OCI-LY3 (cell line): ENCODE data around the gene TRIM44.

Experiments used
- H2AFZ ChIP-seq: fragments of 200-600, 300-600 bp; shearing (Covaris generic); 2 replicates; pipeline ENCODE4 v1.6.0; 2014; ENCODE audit warnings: antibody characterized with exemption, low read depth, low read length
- H3K27ac ChIP-seq: fragments of 200-600, 300-600 bp; sonication (generic); 2 replicates; pipeline ENCODE4 v1.5.1; 2014; ENCODE audit warnings: mild to moderate bottlenecking, low read length, moderate library complexity, mixed read lengths
- H3K27me3 ChIP-seq: fragments of 200-600, 300-600 bp; sonication (generic); 2 replicates; pipeline ENCODE4 v1.6.1; 2014; ENCODE audit warnings: low read depth, low read length, mixed read lengths
- H3K36me3 ChIP-seq: fragments of 200-600, 300-600 bp; sonication (generic); replicated peaks from 2 replicates; pipeline ENCODE3; 2014; ENCODE audit warnings: low read depth, low read length, mixed read lengths
- H3K4me1 ChIP-seq: fragments of 300-600, 200-600 bp; sonication (generic); 2 replicates; pipeline ENCODE4 v1.6.1; 2014; ENCODE audit warnings: low read length, mixed read lengths
- H3K4me2 ChIP-seq: fragments of 200-600, 300-600 bp; sonication (generic); 2 replicates; pipeline ENCODE4 v1.6.1; 2014; ENCODE audit warnings: low read length, mixed read lengths
- H3K4me3 ChIP-seq: fragments of 300-600, 200-600 bp; sonication (generic); 2 replicates; pipeline ENCODE4 v1.5.1; 2014; ENCODE audit warnings: antibody characterized with exemption, mild to moderate bottlenecking, low read length, moderate library complexity
- H3K79me2 ChIP-seq: fragments of 300-600, 200-600 bp; shearing (Covaris generic); 2 replicates; pipeline ENCODE4 v1.6.1; 2014; ENCODE audit warnings: mild to moderate bottlenecking, low read length, mixed read lengths
- H3K9ac ChIP-seq: fragments of 300-600, 200-600 bp; shearing (Covaris generic); 2 replicates; pipeline ENCODE4 v1.6.0; 2014; ENCODE audit warnings: mild to moderate bottlenecking, low read length, moderate library complexity
- H3K9me3 ChIP-seq: fragments of 200-600, 300-600 bp; shearing (Covaris generic); 2 replicates; pipeline ENCODE4 v1.6.1; 2014; ENCODE audit warnings: low read length, mixed read lengths; ENCODE audit not compliant: insufficient read depth
- H4K20me1 ChIP-seq: fragments of 200-600, 300-600 bp; sonication (generic); 2 replicates; pipeline ENCODE4 v1.6.1; 2016; ENCODE audit warnings: low read length, mixed read lengths; ENCODE audit not compliant: insufficient read depth
- EZH2phosphoT487 ChIP-seq: fragments of 200-600 bp; shearing (Covaris generic); IDR thresholded peaks from 2 replicates; pipeline ENCODE4 v1.6.1; 2018; ENCODE audit warnings: antibody characterized with exemption, mixed run types, low read depth
- TF ChIP-seq, protein P1 (sequence below): fragments of 200-600, 300-600 bp; sonication (generic); IDR thresholded peaks from 2 replicates; pipeline ENCODE4 v1.5.1; 2014; ENCODE audit warnings: antibody characterized with exemption, low read length, low read depth

TRIM44 gene

DNA sequence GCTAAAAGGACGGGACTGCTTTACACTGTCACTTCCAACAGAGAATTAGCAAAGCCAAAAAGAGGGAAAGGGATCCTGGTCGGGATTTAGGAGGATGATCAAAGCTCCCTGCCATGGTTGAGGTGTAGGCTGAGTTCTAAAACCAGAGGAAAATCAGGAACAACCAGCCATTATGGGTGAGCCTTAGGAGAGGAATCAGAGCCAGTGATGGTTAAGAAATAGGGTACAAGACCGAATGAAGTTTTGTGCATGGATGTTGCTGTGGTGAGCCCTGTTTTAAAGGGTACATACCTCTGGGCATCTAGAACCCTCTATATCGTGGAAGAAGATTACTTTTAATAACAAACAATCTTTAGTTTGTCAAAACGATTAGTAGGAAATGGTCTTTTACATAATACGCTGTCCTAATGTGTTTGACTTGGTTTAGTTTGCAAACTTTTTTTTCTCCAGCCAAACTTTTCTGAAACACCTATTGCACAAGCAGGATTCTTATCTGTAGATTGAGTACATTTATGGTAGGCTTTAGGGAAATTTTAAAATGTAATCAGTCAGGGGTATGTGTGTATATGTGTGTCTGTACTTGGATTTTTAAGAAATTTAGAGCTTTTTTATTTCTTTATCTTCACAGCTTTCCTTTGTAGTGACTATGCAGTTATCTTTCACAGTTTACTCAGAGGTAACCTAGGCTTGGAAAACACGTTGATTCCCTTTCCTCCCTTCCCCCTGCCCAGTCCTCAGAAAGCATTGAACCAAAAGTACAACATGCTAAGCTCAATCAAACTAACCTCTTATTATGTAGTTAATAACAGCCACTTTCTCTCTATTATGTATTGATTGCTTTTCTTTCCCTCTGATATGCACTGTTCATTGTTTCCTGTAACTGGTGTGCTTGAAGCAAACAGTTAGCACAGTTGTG is 26.8 kb downstream of the TRIM44 start:
- H3K4me1 ChIP-seq = peaks cover 17% of the 10 kb centered on the region
- no peaks in the 10 kb centered on the region for H3K27me3 ChIP-seq
- no peaks in the 10 kb centered on the region for H4K20me1 ChIP-seq
- H3K9ac ChIP-seq = no peak overlapping the region
- H3K79me2 ChIP-seq = peaks cover 23% of the 10 kb centered on the region
- H2AFZ ChIP-seq = no peak overlapping the region
- H3K9me3 ChIP-seq = no peaks in the 10 kb centered on the region
- H3K4me3 ChIP-seq = no peak overlapping the region
- TF ChIP-seq EZH2phosphoT487 = no peak
- TF ChIP-seq, protein P1, sequence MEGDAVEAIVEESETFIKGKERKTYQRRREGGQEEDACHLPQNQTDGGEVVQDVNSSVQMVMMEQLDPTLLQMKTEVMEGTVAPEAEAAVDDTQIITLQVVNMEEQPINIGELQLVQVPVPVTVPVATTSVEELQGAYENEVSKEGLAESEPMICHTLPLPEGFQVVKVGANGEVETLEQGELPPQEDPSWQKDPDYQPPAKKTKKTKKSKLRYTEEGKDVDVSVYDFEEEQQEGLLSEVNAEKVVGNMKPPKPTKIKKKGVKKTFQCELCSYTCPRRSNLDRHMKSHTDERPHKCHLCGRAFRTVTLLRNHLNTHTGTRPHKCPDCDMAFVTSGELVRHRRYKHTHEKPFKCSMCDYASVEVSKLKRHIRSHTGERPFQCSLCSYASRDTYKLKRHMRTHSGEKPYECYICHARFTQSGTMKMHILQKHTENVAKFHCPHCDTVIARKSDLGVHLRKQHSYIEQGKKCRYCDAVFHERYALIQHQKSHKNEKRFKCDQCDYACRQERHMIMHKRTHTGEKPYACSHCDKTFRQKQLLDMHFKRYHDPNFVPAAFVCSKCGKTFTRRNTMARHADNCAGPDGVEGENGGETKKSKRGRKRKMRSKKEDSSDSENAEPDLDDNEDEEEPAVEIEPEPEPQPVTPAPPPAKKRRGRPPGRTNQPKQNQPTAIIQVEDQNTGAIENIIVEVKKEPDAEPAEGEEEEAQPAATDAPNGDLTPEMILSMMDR = no peak
- H3K4me2 ChIP-seq = no peak overlapping the region
- H3K36me3 ChIP-seq = peaks cover 17% of the 10 kb centered on the region
- H3K27ac ChIP-seq = no peak overlapping the region

GRCh38 chr11:35702126-35702525 is 39.6 kb downstream of the TRIM44 start:
- peaks cover 9% of the 10 kb centered on the region; the same call in 1 of the 2 replicates for H3K79me2 ChIP-seq
- H2AFZ ChIP-seq = no peak overlapping the region
- H3K9me3 ChIP-seq = no peaks in the 10 kb centered on the region
- no peaks in the 10 kb centered on the region for H3K36me3 ChIP-seq
- TF ChIP-seq, protein P1 = no peak
- TF ChIP-seq EZH2phosphoT487 = no peak
- no peaks in the 10 kb centered on the region for H3K4me1 ChIP-seq
- no peak overlapping the region for H3K4me3 ChIP-seq
- H4K20me1 ChIP-seq = no peaks in the 10 kb centered on the region
- no peaks in the 10 kb centered on the region for H3K27me3 ChIP-seq
- H3K9ac ChIP-seq = no peak overlapping the region
- no peak overlapping the region for H3K4me2 ChIP-seq
- H3K27ac ChIP-seq = no peak overlapping the region

DNA sequence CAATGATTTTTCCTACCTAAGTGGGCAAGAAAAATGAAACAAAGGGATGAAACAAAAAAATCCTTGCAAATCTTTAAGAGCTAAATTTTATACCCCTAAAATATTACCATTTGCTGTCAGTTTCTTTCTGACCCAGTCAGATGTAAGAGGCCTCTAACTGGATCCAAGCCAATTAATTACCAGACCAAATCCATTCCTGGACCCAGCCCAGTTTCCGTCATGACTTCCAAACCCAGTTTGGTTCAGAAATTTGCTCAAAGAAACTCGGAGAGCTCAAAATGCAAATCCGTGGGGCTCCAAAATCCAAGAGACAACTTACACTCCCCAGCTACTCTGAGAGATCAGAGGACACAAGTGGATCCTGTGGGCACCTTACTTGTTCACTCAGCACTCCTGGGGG is 46.8 kb downstream of the TRIM44 start:
- Histone ChIP-seq H3K9me3 (no peaks in the 10 kb centered on the region), H3K79me2 (no peaks in the 10 kb centered on the region), H3K4me3 (no peak overlapping the region), H3K27me3 (no peaks in the 10 kb centered on the region), H3K4me1 (no peaks in the 10 kb centered on the region), H4K20me1 (no peaks in the 10 kb centered on the region; the same call in 1 of the 2 replicates), H2AFZ (no peak overlapping the region), H3K27ac (no peak overlapping the region), H3K9ac (no peak overlapping the region), H3K36me3 (peaks cover 7% of the 10 kb centered on the region), H3K4me2 (no peak overlapping the region)
- no peak for TF ChIP-seq EZH2phosphoT487
- TF ChIP-seq, protein P1 = no peak

GRCh38 chr11:35711173-35711910 is 48.8 kb downstream of the TRIM44 start:
- H2AFZ ChIP-seq = no peak overlapping the region
- no peak for TF ChIP-seq EZH2phosphoT487
- TF ChIP-seq, protein P1 = peak; percentile 6; the same call in 1 of the 2 replicates
- H3K9ac ChIP-seq = no peak overlapping the region
- peaks cover 7% of the 10 kb centered on the region; the same call in 1 of the 2 replicates for H3K9me3 ChIP-seq
- no peak overlapping the region for H3K27ac ChIP-seq
- H3K4me2 ChIP-seq = no peak overlapping the region
- peaks cover 5% of the 10 kb centered on the region; the same call in 1 of the 2 replicates for H4K20me1 ChIP-seq
- H3K79me2 ChIP-seq = 0 out of 2 replicates have a peak, but pooled peaks cover 12% of the 10 kb centered on the region
- no peaks in the 10 kb centered on the region for H3K27me3 ChIP-seq
- H3K4me1 ChIP-seq = peaks cover 13% of the 10 kb centered on the region
- peaks cover 19% of the 10 kb centered on the region for H3K36me3 ChIP-seq
- no peak overlapping the region for H3K4me3 ChIP-seq
